HFF-Myc (cell line): ENCODE measurements around the gene TAF11L13.
"Not testable (repeated sequence)": the region's sequence is repeated elsewhere in the genome, so short reads cannot be mapped to it uniquely, and the experiment has no call there.

Experiments
- DNase-seq: peaks from one replicate; pipeline ENCODE4 v3.0.0-alpha.2; 2011; ENCODE audit warnings: low read depth; ENCODE audit errors: extremely low read depth
- H3K4me3 ChIP-seq: replicated peaks from 2 replicates; pipeline ENCODE4 v1.5.1; 2011; ENCODE audit warnings: low read depth, mild to moderate bottlenecking, control low read depth, low read length
- TF ChIP-seq, protein P1 (sequence below): IDR thresholded peaks from 2 replicates; pipeline ENCODE4 v1.5.1; 2012; ENCODE audit warnings: mild to moderate bottlenecking, low read depth, low read length, control low read depth; ENCODE audit errors: missing control alignments

TAF11L13 gene

GRCh38 chr5:17631788-17632187, at the start of gene TAF11L13:
Gene TAF11L13 (plus strand): TSS chr5:17632088.
- H3K4me3 ChIP-seq, DNase-seq: not testable (repeated sequence)

- not testable (repeated sequence) for DNase-seq, H3K4me3 ChIP-seq
Measured at GRCh38 chr5:17585658-17586057, 46.2 kb upstream of the TAF11L13 start, which contains the start of gene TAF11L7. Gene TAF11L7 (minus strand): TSS chr5:17585758.

- not testable (repeated sequence) for DNase-seq, H3K4me3 ChIP-seq
Measured at GRCh38 chr5:17590860-17591259, 41.0 kb upstream of the TAF11L13 start, which contains the start of gene TAF11L8. Gene TAF11L8 (minus strand): TSS chr5:17590960.

- DNase-seq: not testable (repeated sequence)
Measured at GRCh38 chr5:17594255-17594654, 37.6 kb upstream of the TAF11L13 start, which contains the start of gene TAF11L9. Gene TAF11L9 (minus strand): TSS chr5:17594394.

DNA sequence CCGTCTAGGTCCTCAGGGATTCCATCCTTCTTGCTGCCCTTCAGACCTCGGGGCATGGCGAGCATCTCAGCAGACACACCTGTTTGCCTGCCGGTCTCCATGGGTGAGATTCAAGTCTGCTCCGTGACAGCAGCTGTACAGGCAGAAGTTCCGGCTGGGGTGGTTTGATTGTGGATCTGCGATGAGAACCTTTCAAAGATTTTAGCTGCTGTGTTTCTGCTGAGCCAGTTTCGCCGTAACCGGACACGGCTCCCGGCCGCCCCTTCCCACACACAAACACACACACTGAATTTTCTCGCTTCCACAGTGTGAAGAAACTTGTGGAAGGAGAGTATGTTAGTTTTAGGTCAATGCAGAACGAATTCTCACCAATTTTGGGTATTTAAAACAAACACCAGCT, 34.2 kb upstream of the TAF11L13 start, which contains the start of gene TAF11L10:
Gene TAF11L10, minus strand, starts transcription at position 101 of the 400 bp plus-strand sequence.
- not testable (repeated sequence) for DNase-seq, H3K4me3 ChIP-seq

More at GRCh38 chr5:17594255-17594654, 37.6 kb upstream of the TAF11L13 start, which contains the start of gene TAF11L9:
- H3K4me3 ChIP-seq: not testable (repeated sequence)

- not testable (repeated sequence) for DNase-seq, H3K4me3 ChIP-seq
Measured at GRCh38 chr5:17603880-17604279, 28.0 kb upstream of the TAF11L13 start, which contains the start of gene TAF11L11. Gene TAF11L11 (plus strand): TSS chr5:17604183.

DNA sequence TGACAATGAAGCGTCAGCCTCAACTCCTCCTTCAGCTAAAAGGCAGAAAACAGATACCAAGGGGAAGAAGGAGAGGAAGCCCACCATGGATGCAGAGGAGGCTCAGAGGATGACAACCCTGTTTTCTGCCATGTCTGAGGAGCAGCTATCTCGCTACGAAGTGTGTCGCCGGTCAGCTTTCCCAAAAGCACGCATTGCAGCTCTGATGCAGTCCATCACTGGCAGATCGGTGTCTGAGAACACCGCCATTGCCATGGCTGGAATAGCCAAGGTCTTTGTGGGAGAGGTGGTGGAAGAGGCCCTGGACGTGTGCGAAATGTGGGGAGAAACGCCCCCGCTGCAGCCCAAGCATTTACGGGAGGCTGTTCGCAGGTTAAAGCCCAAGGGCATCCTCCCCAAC, 26.9 kb upstream of the TAF11L13 start:
- no peak overlapping the region for H3K4me3 ChIP-seq
- TF ChIP-seq, protein P1, sequence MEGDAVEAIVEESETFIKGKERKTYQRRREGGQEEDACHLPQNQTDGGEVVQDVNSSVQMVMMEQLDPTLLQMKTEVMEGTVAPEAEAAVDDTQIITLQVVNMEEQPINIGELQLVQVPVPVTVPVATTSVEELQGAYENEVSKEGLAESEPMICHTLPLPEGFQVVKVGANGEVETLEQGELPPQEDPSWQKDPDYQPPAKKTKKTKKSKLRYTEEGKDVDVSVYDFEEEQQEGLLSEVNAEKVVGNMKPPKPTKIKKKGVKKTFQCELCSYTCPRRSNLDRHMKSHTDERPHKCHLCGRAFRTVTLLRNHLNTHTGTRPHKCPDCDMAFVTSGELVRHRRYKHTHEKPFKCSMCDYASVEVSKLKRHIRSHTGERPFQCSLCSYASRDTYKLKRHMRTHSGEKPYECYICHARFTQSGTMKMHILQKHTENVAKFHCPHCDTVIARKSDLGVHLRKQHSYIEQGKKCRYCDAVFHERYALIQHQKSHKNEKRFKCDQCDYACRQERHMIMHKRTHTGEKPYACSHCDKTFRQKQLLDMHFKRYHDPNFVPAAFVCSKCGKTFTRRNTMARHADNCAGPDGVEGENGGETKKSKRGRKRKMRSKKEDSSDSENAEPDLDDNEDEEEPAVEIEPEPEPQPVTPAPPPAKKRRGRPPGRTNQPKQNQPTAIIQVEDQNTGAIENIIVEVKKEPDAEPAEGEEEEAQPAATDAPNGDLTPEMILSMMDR: no peak
- no peak for DNase-seq

DNA sequence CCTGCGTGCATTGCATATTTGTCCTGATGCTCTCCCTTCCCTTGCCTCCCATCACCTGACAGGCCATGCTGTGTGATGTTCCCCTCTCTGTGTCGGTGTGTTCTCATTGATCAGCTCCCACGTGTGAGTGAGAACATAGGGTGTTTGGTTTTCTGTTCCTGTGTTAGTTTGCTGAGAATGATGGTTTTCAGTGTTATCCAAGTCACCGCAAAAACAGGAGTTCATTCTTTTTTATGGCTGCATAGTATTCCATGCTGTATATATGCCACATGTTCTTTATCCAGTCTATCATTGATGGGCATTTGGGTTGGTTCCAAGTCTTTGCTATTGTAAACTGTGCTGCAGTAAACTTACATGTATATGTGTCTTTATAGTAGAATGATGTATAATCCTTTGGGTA, 24.4 kb upstream of the TAF11L13 start:
- not testable (repeated sequence) for DNase-seq, H3K4me3 ChIP-seq

GRCh38 chr5:17610092-17610491, 21.8 kb upstream of the TAF11L13 start, which contains the start of gene TAF11L12:
Gene TAF11L12 (plus strand): TSS chr5:17610392.
- not testable (repeated sequence) for DNase-seq, H3K4me3 ChIP-seq

GRCh38 chr5:17614872-17615605, 16.8 kb upstream of the TAF11L13 start:
- no peak for DNase-seq
- TF ChIP-seq, protein P1: no peak

DNA sequence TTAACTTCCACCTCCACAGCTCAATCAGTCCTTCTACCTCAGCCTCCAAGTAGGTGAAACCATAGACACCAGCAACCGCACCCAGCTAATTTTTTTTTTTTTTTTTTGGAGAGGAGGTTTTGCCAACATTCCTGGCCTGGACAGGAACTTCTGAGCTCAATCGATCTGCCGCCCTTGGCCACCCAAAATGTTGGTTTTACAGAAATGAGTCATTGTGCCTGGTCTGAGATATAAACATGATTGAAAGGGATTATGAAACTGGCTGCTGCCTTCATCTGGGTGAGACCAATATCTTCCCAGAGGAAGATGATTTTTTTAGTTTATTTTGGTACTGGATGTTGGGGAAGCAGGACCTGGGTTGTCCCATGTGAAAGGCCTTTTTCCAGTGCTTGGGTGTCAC, 12.5 kb upstream of the TAF11L13 start:
- H3K4me3 ChIP-seq: no peak overlapping the region
- TF ChIP-seq, protein P1: no peak
- no peak for DNase-seq

More at GRCh38 chr5:17614872-17615605, 16.8 kb upstream of the TAF11L13 start:
- no peak overlapping the region for H3K4me3 ChIP-seq
